GM10266 (cell line): ENCODE results near the gene TM9SF3.

Source experiments
- DNase-seq: peaks from one replicate; pipeline ENCODE4 v3.0.0; 2012; ENCODE audit errors: extremely low spot score
- TF ChIP-seq, protein P1 (sequence below): IDR thresholded peaks from 2 replicates; pipeline ENCODE4 v1.5.1; 2012; ENCODE audit warnings: mild to moderate bottlenecking, low read depth; ENCODE audit not compliant: control insufficient read depth, insufficient read depth; ENCODE audit errors: missing control alignments

TM9SF3 gene

DNA sequence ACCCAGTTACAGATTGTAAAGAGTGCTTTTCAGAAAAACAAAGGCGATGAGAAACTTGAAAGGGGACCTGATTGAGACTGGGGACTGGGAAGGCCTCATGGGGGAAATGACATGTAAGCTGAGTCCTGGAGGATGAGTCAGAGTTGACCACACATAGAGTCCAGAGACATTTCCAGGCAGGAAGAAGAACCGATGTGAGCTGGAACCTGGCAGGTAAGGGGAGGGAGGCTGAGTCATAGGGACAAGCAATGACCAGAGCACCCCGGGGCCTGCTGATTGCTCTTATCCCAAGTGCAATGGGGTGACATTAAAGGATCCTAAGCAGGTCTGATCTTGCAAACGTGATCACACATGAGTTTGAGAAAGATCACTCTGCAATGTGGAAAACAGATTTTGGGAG lies 84.8 kb downstream of the TM9SF3 start:
- DNase-seq = no peak
- TF ChIP-seq, protein P1, sequence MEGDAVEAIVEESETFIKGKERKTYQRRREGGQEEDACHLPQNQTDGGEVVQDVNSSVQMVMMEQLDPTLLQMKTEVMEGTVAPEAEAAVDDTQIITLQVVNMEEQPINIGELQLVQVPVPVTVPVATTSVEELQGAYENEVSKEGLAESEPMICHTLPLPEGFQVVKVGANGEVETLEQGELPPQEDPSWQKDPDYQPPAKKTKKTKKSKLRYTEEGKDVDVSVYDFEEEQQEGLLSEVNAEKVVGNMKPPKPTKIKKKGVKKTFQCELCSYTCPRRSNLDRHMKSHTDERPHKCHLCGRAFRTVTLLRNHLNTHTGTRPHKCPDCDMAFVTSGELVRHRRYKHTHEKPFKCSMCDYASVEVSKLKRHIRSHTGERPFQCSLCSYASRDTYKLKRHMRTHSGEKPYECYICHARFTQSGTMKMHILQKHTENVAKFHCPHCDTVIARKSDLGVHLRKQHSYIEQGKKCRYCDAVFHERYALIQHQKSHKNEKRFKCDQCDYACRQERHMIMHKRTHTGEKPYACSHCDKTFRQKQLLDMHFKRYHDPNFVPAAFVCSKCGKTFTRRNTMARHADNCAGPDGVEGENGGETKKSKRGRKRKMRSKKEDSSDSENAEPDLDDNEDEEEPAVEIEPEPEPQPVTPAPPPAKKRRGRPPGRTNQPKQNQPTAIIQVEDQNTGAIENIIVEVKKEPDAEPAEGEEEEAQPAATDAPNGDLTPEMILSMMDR = no peak

DNA sequence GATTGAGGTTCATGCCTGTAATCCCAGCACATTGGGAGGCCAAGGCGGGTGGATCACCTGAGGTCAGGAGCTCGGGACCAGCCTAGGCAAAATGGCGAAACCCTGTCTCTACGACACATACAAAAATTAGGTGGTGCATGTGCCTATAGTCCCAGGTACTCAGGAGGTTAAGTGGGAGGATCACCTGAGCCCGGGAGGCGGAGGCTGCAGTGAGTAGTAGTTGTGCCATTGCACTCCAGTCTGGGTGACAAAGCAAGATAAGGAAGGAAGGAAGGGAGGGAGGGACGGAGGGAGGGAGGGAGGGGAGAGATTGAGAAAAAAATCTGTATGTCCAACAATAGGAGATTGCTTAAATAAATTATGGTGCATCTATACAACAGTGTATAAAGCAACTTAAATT lies 86.3 kb downstream of the TM9SF3 start:
- no peak for DNase-seq
- TF ChIP-seq, protein P1 = no peak

- DNase-seq = no peak
- TF ChIP-seq, protein P1 = no peak
These were observed 86.8 kb downstream of the TM9SF3 start for GRCh38 chr10:96500050-96500449.

DNA sequence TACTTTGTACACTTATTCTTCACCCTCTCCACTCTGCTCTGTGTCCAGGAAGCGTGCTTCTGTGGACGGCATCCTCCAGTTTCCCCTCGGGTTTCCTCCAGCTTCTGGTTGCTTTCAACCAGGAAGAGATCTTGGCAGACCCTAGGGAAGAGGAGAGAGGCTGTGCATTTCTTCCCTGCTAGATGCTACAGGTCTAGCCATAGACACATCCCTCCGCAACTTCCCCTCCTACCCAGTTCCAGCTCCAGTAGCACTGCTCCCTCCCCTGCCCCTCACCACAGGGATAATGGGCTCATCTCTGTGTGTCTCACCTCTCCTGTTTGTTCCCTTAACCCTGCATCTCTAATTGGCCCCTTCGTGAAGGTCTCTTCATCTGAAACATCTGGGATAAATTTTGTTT lies 89.4 kb downstream of the TM9SF3 start:
- DNase-seq = no peak

GRCh38 chr10:96496281-96496925 lies 90.4 kb downstream of the TM9SF3 start:
- DNase-seq = no peak
- TF ChIP-seq, protein P1 = no peak

More for the DNA sequence above, 89.4 kb downstream of the TM9SF3 start:
- TF ChIP-seq, protein P1 = no peak

- TF ChIP-seq, protein P1 = no peak
- DNase-seq = no peak
These were observed 91.3 kb downstream of the TM9SF3 start for GRCh38 chr10:96495544-96495943.

DNA sequence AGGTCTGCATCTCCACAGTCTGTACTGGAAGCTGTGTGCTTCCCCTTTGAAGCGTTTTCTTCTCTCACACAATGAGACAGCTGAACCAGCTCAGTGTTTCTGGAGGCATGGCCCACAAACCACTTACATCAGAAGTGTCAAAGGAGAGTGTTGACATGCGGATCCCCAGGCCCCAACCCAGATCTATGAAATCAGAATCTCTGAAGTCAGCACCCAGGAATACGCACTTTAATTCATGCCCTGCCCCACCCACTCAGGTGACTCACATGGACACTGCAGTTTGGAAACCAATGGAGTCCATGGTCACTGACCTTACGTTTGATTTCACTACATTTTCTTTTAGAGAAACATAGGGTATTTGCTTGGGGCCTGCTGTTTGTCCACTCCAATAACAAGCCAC lies 92.1 kb downstream of the TM9SF3 start:
- DNase-seq = no peak
- TF ChIP-seq, protein P1 = no peak
